Hematopoietic multipotent progenitor cell treated with erythropoietin and hydrocortisone succinate and interleukin-3 and kit ligand, for 6 days (in vitro differentiated cells): Measurements from ENCODE around the gene BMP3.

ENCODE experiments used
- DNase-seq: peaks from one replicate; pipeline ENCODE4 v3.0.0-alpha.2; 2015

BMP3 gene

DNA sequence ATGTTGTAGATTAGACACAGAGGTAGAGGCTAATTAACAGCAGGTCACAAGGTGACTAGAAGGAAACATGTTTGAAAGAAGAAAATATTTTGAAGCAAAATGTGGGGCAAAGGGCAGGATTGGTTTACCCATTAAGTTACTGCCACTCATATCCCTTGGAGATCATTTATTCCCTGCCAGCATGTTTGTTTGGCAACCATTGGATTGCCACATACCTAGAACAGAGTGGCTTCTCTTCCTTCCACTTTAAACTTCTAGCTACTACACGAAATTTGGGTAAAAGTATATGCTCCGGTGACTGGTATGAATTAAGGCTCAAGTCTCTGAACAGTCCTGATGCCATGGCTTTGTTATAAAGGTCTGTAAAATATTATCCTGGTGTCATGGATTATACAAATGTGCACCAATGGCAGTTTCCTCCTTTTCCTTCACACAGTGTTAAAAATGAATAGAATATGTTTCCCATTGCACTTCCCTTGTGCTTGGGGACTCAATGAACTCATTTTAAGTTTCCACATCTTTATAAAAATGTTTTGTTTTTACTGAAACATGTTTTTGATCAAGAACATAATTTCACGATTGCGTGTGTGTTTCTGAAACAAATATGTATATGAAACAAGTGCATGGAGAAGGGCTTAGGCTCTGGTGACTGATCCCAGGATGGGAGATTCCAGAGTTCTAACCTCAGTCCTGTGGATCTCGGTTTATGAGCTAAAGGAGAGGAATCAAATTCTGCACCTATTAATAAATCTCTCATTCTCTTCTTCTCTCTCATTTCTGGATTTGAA lies 12.3 kb downstream of the BMP3 start:
- DNase-seq = no peak

GRCh38 chr4:81049330-81049729 lies 18.8 kb downstream of the BMP3 start:
- DNase-seq = no peak

GRCh38 chr4:81049907-81050306 lies 19.4 kb downstream of the BMP3 start:
- DNase-seq = no peak

- peak; percentile 71 for DNase-seq
These were observed 21.9 kb downstream of the BMP3 start for GRCh38 chr4:81052119-81053068.

- DNase-seq = no peak
These were observed 28.1 kb downstream of the BMP3 start for GRCh38 chr4:81058621-81059020.

GRCh38 chr4:81060587-81061343 lies 30.3 kb downstream of the BMP3 start:
- DNase-seq = no peak

DNA sequence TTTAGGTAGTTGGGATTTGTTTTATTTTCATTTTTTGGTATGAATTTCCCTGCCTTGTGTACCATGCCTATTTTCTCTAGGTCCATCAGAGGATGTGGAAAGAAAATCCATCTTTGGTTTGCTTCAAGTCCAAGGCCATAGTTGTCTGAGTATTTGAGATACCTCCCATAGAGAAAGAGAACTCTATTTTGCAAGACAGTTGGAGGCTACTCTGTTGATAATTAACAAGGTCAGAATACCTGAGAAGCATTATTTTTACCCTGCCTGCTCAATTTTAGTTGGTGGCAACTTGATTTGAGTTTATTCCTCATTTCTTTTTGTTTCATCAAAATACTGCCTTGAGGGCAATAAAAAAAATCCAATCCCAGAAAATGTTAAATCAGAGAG lies 30.8 kb downstream of the BMP3 start:
- no peak for DNase-seq

DNA sequence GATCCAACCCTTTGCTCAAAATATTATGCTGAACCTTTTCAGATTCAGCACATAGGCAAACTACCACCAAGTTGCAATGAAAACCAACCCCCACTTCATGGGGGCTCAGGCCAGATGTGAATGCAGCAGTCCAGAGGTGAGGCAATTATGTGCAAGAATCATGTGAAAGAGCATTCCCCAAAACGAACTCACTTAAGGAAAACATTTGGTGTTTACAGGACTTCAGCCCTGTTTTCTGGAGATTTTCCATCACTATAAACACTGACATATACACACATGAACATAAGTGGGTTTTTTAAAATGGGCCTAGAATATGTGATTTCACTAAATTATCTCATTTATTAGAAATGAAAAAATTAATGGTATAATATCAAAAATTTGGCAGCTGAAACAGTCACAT lies 31.5 kb downstream of the BMP3 start:
- DNase-seq = no peak

DNA sequence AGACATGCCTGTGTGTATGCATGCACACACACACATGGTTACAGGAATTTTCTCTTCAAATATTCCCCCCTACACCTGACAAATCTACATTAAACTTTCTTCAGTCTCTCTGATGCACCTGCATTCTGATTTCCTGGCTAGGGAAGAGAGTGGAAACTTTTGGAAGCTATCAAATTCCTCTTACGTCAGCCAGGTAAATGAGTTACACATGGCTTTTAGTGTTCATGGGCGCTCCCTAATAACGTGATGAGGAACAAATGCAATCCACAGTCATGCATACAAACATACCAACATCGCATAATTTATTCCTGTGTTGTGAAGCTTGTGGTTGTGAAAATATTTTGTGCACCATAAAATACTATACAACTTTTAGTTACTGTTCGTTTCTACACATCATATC lies 34.9 kb downstream of the BMP3 start:
- no peak for DNase-seq

DNA sequence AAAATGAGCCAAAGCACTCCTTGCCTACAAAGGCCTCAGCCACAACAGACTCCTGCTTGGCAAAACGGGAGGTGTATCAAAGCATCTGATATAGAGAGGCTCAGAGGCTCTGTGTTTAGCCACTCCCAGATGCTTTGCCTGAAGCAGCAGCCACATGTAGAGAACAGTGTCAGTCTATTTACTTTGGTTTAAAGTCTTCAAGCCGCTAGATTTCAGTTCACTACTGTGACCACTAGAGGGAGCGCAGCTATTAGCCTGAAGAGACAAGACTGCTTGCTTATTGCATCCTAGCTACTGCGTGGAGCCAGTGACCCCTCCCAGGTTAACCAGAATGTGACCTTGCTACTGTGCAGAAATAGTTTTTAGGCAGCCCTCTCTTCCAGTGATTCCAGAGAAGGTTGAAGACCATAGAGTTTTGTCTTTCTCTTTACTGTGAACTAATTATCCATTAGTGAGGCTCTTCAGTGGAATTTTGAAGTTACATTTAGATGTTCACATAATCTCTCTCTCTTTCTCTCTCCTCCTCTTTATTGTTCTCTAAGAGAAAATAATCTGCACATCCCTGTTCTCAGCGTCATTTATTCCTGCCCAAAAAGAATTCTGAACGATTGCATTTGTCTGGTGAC lies 39.3 kb downstream of the BMP3 start:
- DNase-seq = peak; percentile 90

GRCh38 chr4:81071013-81071412 lies 40.5 kb downstream of the BMP3 start:
- DNase-seq = no peak

- DNase-seq = no peak
These were observed 50.6 kb downstream of the BMP3 start for GRCh38 chr4:81081156-81081555.

DNA sequence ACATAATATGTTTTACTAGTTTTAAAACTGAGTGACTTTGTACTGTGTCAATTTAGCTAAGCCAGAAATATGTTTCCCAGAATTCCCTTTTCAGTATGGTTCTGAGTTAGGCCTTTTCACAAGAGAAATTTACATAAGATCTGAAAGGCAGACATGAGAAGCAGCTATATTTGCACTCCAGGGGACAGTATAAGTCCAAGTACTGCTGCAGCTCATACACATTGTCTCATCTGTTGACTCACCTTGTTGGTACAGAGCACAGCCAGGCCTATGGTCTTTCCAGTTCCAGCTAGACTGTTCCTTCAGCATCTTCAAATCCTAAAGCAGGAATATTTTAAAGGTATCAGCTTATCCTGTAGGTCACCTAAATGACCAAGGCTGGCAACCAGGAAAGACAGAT lies 53.5 kb downstream of the BMP3 start:
- DNase-seq = no peak

DNA sequence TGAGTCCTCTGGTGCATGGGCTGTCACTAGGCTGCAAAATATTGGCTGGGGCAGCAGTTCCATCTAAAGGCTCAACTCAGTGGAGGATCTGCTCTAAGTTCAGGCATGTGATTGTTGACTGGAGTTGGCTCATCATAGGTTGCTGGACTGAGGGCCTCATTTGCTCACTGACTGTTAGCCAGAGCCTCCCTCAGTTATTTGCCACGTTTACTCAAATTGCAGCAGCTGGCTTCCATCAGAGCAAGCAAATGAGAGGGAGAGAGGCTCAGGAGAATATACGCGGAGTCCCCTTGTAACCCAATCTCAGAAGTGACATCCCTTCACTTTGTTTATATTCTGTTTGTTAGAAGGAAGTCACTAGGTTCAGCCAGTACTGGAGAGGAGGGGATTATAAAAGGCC lies 54.1 kb downstream of the BMP3 start:
- DNase-seq = no peak

- no peak for DNase-seq
These were observed 54.8 kb downstream of the BMP3 start for GRCh38 chr4:81085291-81085690.

GRCh38 chr4:81085979-81086378 lies 55.5 kb downstream of the BMP3 start:
- no peak for DNase-seq

DNA sequence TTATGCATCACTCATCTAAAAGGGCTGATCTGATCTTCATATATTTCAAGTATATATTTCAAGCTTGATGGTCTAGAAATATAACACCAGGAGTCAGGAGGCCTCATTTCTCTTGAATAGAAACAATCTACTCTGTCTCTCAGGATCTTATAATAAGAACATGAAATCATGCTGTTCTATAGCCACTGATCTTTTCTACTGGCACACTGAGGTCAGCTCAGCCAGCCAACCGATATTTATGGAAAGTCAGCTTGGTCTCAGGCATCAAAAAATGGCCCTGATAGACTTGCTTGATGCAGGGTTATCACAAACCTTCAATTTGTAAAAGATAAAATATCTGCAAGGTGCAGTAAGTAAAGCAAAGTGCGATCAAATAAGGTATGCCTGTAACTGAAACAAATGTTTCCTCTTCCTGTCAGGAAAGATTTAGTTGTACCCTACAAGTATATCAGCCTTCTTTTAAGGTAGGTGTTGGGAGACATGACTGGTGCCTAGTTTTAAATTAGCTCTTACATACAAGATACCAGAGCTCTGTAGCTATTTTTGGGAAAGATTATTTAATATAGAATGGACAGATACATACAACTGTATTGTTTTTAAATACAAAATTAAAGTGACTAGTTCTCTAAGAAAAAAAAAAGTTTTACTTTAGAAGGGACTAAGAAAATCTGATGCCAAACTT lies 63.4 kb downstream of the BMP3 start:
- DNase-seq = no peak

DNA sequence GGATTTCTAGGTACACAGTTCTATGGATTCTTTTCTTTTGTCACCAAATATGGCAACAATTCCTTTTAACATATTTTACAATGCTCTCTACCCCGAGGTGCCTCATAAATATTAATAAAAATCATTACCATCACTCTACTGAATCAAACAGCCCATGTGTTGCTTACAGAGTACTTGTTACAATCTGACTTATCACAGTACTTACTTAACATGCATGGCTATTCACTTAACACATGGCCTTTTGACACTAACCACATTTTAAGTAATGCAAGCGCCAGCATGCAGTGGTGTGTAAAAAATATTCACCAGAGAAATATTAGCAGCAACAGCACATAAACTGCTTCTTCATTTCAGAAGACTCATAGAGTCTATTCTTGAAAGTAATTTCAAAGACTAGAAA lies 64.9 kb downstream of the BMP3 start:
- DNase-seq = no peak

GRCh38 chr4:81096566-81096965 lies 66.1 kb downstream of the BMP3 start:
- DNase-seq = no peak

DNA sequence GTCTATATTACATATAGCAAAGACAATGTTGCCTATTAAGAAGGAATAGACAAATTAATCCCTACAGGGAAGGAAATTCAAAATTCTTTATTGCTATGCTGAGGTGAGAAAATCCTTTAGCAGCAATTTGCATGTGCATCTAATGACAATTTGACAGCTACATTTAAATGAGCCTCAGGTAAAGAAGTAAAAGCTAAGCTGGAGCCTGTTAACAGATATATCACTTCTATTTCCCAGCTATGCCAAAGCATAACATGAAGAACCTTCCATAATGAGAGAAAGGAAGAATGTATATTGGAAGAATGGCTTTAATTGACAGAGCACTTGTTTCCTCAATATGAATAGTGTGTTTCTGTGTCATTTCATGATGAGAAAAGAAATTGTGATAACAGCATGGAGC lies 71.6 kb downstream of the BMP3 start:
- no peak for DNase-seq

GRCh38 chr4:81106150-81106549 lies 75.6 kb downstream of the BMP3 start:
- no peak for DNase-seq
